ENCODE data around the gene OVAAL.

DNA sequence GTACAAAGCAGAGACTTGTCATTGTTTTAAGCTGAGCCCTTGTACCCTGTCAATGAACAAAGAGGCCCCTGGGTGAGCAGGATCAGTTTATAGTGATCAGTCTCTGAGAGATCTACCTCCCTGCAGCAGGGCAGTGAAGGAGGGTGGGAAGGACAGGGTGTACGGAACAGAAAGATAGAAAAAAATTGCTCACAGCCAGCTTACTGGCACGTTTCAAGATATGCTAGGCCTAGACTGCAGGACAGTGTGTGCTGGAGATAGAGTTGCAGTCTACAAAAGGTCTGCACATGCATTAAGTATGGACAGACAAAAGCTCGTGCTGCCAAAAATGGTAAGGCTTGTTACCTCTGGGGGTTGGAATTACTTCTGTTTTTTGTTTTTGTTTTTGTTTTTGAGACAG, 34.6 kb downstream of the OVAAL start:
- TF ChIP-seq POLR2A (IDR thresholded peaks at IDR 0.05; ENCODE audit: low read depth, low read length) (no peak), SMC3 (IDR thresholded peaks at IDR 0.05; ENCODE audit: low read depth, low read length) (no peak), BHLHE40 (IDR thresholded peaks at IDR 0.05; ENCODE audit: low read depth, low read length) (no peak), MAZ (IDR thresholded peaks at IDR 0.05; ENCODE audit: borderline replicate concordance, low read depth, low read length) (no peak), MXI1 (IDR thresholded peaks at IDR 0.05; ENCODE audit: borderline replicate concordance, low read depth, low read length) (no peak), RFX5 (IDR thresholded peaks at IDR 0.05; ENCODE audit: low read depth, low read length) (no peak)
- TF ChIP-seq, protein P1, sequence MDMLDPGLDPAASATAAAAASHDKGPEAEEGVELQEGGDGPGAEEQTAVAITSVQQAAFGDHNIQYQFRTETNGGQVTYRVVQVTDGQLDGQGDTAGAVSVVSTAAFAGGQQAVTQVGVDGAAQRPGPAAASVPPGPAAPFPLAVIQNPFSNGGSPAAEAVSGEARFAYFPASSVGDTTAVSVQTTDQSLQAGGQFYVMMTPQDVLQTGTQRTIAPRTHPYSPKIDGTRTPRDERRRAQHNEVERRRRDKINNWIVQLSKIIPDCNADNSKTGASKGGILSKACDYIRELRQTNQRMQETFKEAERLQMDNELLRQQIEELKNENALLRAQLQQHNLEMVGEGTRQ (IDR thresholded peaks at IDR 0.05; ENCODE audit: low read depth, low read length), result no peak
- TF ChIP-seq, protein P2, sequence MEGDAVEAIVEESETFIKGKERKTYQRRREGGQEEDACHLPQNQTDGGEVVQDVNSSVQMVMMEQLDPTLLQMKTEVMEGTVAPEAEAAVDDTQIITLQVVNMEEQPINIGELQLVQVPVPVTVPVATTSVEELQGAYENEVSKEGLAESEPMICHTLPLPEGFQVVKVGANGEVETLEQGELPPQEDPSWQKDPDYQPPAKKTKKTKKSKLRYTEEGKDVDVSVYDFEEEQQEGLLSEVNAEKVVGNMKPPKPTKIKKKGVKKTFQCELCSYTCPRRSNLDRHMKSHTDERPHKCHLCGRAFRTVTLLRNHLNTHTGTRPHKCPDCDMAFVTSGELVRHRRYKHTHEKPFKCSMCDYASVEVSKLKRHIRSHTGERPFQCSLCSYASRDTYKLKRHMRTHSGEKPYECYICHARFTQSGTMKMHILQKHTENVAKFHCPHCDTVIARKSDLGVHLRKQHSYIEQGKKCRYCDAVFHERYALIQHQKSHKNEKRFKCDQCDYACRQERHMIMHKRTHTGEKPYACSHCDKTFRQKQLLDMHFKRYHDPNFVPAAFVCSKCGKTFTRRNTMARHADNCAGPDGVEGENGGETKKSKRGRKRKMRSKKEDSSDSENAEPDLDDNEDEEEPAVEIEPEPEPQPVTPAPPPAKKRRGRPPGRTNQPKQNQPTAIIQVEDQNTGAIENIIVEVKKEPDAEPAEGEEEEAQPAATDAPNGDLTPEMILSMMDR (conservative IDR thresholded peaks at IDR 0.05; ENCODE audit: low read depth, low read length), result no peak

Measured in IMR-90 (cell line).